AML-193 (cell line): ENCODE data around the gene SIGLEC1.

Experiments used
- DNase-seq, 2 experiments: peaks; one replicate each; lab custom pipeline; 2025; lab: John Stamatoyannopoulos, UW

Gene SIGLEC1

GRCh38 chr20:3679749-3680700, 32.4 kb downstream of the SIGLEC1 start:
- no peak for DNase-seq

GRCh38 chr20:3678856-3679720, 33.3 kb downstream of the SIGLEC1 start:
- no peak for DNase-seq

GRCh38 chr20:3678198-3678597, 34.2 kb downstream of the SIGLEC1 start:
- no peak for DNase-seq

GRCh38 chr20:3677733-3678132, 34.7 kb downstream of the SIGLEC1 start:
- no peak for DNase-seq

GRCh38 chr20:3674995-3675900, 37.2 kb downstream of the SIGLEC1 start:
- DNase-seq, result no peak

GRCh38 chr20:3674447-3674846, 38.0 kb downstream of the SIGLEC1 start:
- no peak for DNase-seq

- DNase-seq, result no peak
Measured at GRCh38 chr20:3673221-3674070, 39.0 kb downstream of the SIGLEC1 start.

GRCh38 chr20:3672547-3673171, 39.7 kb downstream of the SIGLEC1 start:
- no peak for DNase-seq

GRCh38 chr20:3671986-3672546, 40.3 kb downstream of the SIGLEC1 start:
- no peak for DNase-seq

- no peak for DNase-seq
Measured at GRCh38 chr20:3670945-3671344, 41.5 kb downstream of the SIGLEC1 start.

GRCh38 chr20:3670511-3670910, 41.9 kb downstream of the SIGLEC1 start:
- DNase-seq, result no peak

- no peak for DNase-seq
Measured at GRCh38 chr20:3669710-3670367, 42.6 kb downstream of the SIGLEC1 start.

- no peak for DNase-seq
Measured at GRCh38 chr20:3667434-3668037, 44.9 kb downstream of the SIGLEC1 start.

- no peak for DNase-seq
Measured at GRCh38 chr20:3663858-3664257, 48.5 kb downstream of the SIGLEC1 start.

GRCh38 chr20:3663031-3663701, 49.2 kb downstream of the SIGLEC1 start, which contains the start of gene GFRA4:
GFRA4 (minus strand) TSS chr20:3663399; CDS start chr20:3663399, 0 bp downstream.
- DNase-seq, result no peak
